Measurements from ENCODE around the gene SIRT5.

SIRT5 gene

DNA sequence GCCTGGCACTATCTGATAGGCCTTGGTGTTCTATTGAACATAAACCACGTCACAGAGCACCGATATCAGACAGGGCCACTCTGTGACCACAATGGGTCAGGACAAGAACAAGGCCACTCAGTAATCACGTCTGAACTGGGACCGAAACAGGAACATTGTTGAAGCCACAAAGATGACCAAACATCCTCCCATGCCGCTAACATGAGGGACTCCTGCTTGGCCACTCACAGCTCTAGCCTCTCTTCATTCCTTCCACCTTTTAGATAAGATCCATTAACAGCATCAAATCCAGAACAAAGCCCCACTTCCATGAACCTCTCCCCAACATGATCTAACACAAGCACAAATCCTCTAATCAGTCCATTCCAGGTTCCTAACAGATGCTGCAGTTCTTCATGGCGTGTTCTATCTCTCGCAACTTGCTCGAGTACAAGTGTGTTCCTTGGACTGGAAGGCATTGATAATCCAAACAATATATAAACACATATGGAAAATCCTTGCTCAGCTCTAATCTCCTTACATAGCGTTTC lies 7.4 kb downstream of the SIRT5 start:
- Histone ChIP-seq H3K27me3 (no peaks in the 10 kb centered on the region), H3K4me1 (ENCODE audit: control insufficient read depth in 1 of 2, insufficient read depth in 1 of 2, low read depth in 1 of 2, low read length in 1 of 2) (peaks cover 40 to 42% of the 10 kb centered on the region in 2 experiments), H3K36me3 (peaks cover under 1% of the 10 kb centered on the region), H3K4me3 (ENCODE audit: low read depth in 1 of 2, low read length in 1 of 2) (peak overlapping the region; percentile 19 to 27), H3K9me3 (no peaks in the 10 kb centered on the region), H3K27ac (peak overlapping the region; percentile 78)
- TF ChIP-seq, protein P1, sequence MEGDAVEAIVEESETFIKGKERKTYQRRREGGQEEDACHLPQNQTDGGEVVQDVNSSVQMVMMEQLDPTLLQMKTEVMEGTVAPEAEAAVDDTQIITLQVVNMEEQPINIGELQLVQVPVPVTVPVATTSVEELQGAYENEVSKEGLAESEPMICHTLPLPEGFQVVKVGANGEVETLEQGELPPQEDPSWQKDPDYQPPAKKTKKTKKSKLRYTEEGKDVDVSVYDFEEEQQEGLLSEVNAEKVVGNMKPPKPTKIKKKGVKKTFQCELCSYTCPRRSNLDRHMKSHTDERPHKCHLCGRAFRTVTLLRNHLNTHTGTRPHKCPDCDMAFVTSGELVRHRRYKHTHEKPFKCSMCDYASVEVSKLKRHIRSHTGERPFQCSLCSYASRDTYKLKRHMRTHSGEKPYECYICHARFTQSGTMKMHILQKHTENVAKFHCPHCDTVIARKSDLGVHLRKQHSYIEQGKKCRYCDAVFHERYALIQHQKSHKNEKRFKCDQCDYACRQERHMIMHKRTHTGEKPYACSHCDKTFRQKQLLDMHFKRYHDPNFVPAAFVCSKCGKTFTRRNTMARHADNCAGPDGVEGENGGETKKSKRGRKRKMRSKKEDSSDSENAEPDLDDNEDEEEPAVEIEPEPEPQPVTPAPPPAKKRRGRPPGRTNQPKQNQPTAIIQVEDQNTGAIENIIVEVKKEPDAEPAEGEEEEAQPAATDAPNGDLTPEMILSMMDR (IDR thresholded peaks at IDR 0.05), result no peak

- H3K36me3 ChIP-seq, result peaks cover 40% of the 10 kb centered on the region
- TF ChIP-seq, protein P1 (IDR thresholded peaks at IDR 0.05), result no peak
- no peaks in the 10 kb centered on the region for H3K9me3 ChIP-seq
- peaks cover 11 to 16% of the 10 kb centered on the region in 2 experiments for H3K4me1 ChIP-seq (ENCODE audit: control insufficient read depth in 1 of 2, insufficient read depth in 1 of 2, low read depth in 1 of 2, low read length in 1 of 2)
- H3K4me3 ChIP-seq (ENCODE audit: low read depth in 1 of 2, low read length in 1 of 2), result no peak overlapping the region
- no peak overlapping the region for H3K27ac ChIP-seq
- H3K27me3 ChIP-seq, result no peaks in the 10 kb centered on the region
Observed at GRCh38 chr6:13586603-13587542, 12.5 kb downstream of the SIRT5 start.

GRCh38 chr6:13589801-13590200 lies 15.4 kb downstream of the SIRT5 start:
- Histone ChIP-seq H3K4me3 (ENCODE audit: low read depth in 1 of 2, low read length in 1 of 2) (no peak overlapping the region), H3K9me3 (no peaks in the 10 kb centered on the region), H3K4me1 (ENCODE audit: control insufficient read depth in 1 of 2, insufficient read depth in 1 of 2, low read depth in 1 of 2, low read length in 1 of 2) (peaks cover 0 to 6% of the 10 kb centered on the region in 2 experiments), H3K27ac (no peak overlapping the region), H3K36me3 (peaks cover 66% of the 10 kb centered on the region), H3K27me3 (no peaks in the 10 kb centered on the region)
- TF ChIP-seq, protein P1 (IDR thresholded peaks at IDR 0.05), result no peak

GRCh38 chr6:13590574-13591153 lies 16.3 kb downstream of the SIRT5 start:
- H3K27ac ChIP-seq, result no peak overlapping the region
- peaks cover 0 to 6% of the 10 kb centered on the region in 2 experiments for H3K4me1 ChIP-seq (ENCODE audit: control insufficient read depth in 1 of 2, insufficient read depth in 1 of 2, low read depth in 1 of 2, low read length in 1 of 2)
- peaks cover 74% of the 10 kb centered on the region for H3K36me3 ChIP-seq
- H3K9me3 ChIP-seq, result no peaks in the 10 kb centered on the region
- H3K27me3 ChIP-seq, result no peaks in the 10 kb centered on the region
- H3K4me3 ChIP-seq (ENCODE audit: low read depth in 1 of 2, low read length in 1 of 2), result no peak overlapping the region
- TF ChIP-seq, protein P1 (IDR thresholded peaks at IDR 0.05), result no peak

DNA sequence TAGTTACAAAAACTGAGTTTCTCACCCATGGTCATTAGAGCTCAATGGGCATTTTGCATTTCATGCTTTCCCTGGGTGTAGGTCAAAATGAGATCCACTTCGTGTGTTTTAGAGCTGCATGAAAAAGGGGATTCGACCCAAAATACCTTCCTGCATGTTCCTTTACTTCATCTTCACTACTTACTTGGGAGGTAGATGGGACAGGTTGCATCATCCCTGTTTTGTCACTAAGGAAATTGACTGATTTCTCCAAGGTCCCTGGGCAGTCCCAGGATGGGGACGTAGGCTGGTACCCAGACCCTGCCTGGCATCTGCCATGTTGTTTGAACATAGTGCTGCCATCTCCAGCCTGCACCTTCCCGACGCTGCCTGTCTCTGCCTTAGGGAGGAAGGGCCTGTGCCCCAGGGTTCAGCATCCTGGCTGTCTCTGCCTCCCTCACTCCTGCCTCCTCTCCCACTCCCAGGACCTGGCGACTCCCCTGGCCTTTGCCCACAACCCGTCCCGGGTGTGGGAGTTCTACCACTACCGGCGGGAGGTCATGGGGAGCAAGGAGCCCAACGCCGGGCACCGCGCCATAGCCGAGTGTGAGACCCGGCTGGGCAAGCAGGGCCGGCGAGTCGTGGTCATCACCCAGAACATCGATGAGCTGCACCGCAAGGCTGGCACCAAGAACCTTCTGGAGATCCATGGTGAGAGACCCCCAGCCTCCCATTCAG lies 17.0 kb downstream of the SIRT5 start:
- TF ChIP-seq, protein P1 (IDR thresholded peaks at IDR 0.05), result no peak

More for the DNA sequence above, 17.0 kb downstream of the SIRT5 start:
- H3K27me3 ChIP-seq, result no peaks in the 10 kb centered on the region
- no peaks in the 10 kb centered on the region for H3K9me3 ChIP-seq
- peaks cover 81% of the 10 kb centered on the region for H3K36me3 ChIP-seq
- peaks cover 0 to 6% of the 10 kb centered on the region in 2 experiments for H3K4me1 ChIP-seq (ENCODE audit: control insufficient read depth in 1 of 2, insufficient read depth in 1 of 2, low read depth in 1 of 2, low read length in 1 of 2)
- no peak overlapping the region for H3K4me3 ChIP-seq (ENCODE audit: low read depth in 1 of 2, low read length in 1 of 2)
- no peak overlapping the region for H3K27ac ChIP-seq

Measured in neutrophil (primary cell).